ENCODE data around the gene STXBP5.

DNA sequence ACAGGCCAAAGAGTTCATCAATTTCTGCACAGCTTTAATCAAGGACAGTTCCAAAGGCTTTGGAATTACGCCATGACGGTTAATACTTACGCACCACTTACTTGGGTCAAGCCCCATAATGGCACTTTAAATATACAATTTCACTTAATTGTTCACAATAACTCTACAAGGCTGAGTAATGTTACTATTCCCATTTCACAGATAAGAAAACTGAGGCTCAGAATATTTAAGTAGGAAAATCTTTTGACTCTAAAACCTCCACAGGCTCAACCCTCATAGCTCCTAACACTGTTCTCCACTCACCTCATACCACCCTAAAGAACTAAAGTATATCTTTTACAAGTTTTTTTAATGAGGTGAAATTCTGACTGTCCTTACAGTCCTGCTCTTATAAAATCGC is 212.4 kb downstream of the STXBP5 start:
- TF ChIP-seq, protein P1, sequence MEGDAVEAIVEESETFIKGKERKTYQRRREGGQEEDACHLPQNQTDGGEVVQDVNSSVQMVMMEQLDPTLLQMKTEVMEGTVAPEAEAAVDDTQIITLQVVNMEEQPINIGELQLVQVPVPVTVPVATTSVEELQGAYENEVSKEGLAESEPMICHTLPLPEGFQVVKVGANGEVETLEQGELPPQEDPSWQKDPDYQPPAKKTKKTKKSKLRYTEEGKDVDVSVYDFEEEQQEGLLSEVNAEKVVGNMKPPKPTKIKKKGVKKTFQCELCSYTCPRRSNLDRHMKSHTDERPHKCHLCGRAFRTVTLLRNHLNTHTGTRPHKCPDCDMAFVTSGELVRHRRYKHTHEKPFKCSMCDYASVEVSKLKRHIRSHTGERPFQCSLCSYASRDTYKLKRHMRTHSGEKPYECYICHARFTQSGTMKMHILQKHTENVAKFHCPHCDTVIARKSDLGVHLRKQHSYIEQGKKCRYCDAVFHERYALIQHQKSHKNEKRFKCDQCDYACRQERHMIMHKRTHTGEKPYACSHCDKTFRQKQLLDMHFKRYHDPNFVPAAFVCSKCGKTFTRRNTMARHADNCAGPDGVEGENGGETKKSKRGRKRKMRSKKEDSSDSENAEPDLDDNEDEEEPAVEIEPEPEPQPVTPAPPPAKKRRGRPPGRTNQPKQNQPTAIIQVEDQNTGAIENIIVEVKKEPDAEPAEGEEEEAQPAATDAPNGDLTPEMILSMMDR (IDR thresholded peaks at IDR 0.05) = no peak
- TF ChIP-seq EP300 (IDR thresholded peaks at IDR 0.05) = no peak
